Calu3 (cell line): ENCODE results near the gene CCDC158. TPM values are rescaled to one million over a fixed set of nuclear protein-coding genes. Genes with fewer than 3 reads are reported as not detected.

Source experiments
- BruUV-seq: library from RNA; stranded (reverse); fragments of 400-500 nt; replicated peaks from 2 replicates; lab custom pipeline; 2021; lab: Mats Ljungman, UMichigan
- CTCF ChIA-PET: fragments of 300-600 bp; sonication (Branson Sonifier 250); formaldehyde crosslinking; loops from one replicate; lab custom pipeline; 2022; ENCODE audit warnings: antibody characterized with exemption; lab: Charles Lee
- DNase-seq: peaks from one replicate; pipeline ENCODE4 v3.0.0; 2022
- H3K27ac Mint-ChIP-seq: one replicate; pipeline ENCODE4 v1.8.0; 2022; ENCODE audit warnings: mixed read lengths; ENCODE audit not compliant: unreplicated experiment
- H3K27me3 Mint-ChIP-seq: one replicate; pipeline ENCODE4 v1.8.0; 2022; ENCODE audit warnings: mixed read lengths; ENCODE audit not compliant: unreplicated experiment
- H3K36me3 Mint-ChIP-seq: one replicate; pipeline ENCODE4 v1.8.0; 2022; ENCODE audit warnings: mild to moderate bottlenecking, moderate library complexity, mixed read lengths; ENCODE audit not compliant: insufficient read depth, unreplicated experiment
- H3K4me1 Mint-ChIP-seq: one replicate; pipeline ENCODE4 v1.8.0; 2022; ENCODE audit warnings: mild to moderate bottlenecking, low read depth, mixed read lengths; ENCODE audit not compliant: unreplicated experiment
- H3K4me3 Mint-ChIP-seq: one replicate; pipeline ENCODE4 v1.8.0; 2022; ENCODE audit warnings: mild to moderate bottlenecking, low read depth, moderate library complexity, mixed read lengths; ENCODE audit not compliant: unreplicated experiment
- H3K9me3 Mint-ChIP-seq: one replicate; pipeline ENCODE4 v1.8.0; 2022; ENCODE audit warnings: low read depth, mixed read lengths; ENCODE audit not compliant: unreplicated experiment
- CTCF ChIP-seq: fragments of 200-600 bp; IDR thresholded peaks from one replicate; pipeline ENCODE4 v1.8.0; 2022; ENCODE audit warnings: antibody characterized with exemption; ENCODE audit not compliant: unreplicated experiment
- intact Hi-C: fragments of 100-400 bp; cut with micrococcal nuclease; formaldehyde crosslinking; loops from one replicate; pipeline ENCODE4 v1.10.0; 2022; ENCODE audit not compliant: unreplicated experiment
- total RNA-seq: library from RNA; stranded (reverse); gene quantifications from 2 replicates; pipeline ENCODE4 v1.2.3, GENCODE V29; 2022

The CCDC158 gene
- total RNA-seq, 1 experiment from 2014 or later, result not detected

- H3K4me1 Mint-ChIP-seq, result peaks cover 12% of the 10 kb centered on the region
- CTCF ChIA-PET, result no interaction called here
- no peaks in the 10 kb centered on the region for H3K27me3 Mint-ChIP-seq
- DNase-seq, result no peak
- H3K9me3 Mint-ChIP-seq, result no peaks in the 10 kb centered on the region
- H3K27ac Mint-ChIP-seq, result no peak overlapping the region
- intact Hi-C loops, result no loop called here
- TF ChIP-seq CTCF, result no peak
- no peak overlapping the region for H3K4me3 Mint-ChIP-seq
- H3K36me3 Mint-ChIP-seq, result no peaks in the 10 kb centered on the region
- BruUV-seq, result no TSS peak
These were observed 144.1 kb downstream of the CCDC158 start for GRCh38 chr4:76276813-76277212.

- peaks cover 12% of the 10 kb centered on the region for H3K4me1 Mint-ChIP-seq
- H3K9me3 Mint-ChIP-seq, result no peaks in the 10 kb centered on the region
- DNase-seq, result no peak
- no peaks in the 10 kb centered on the region for H3K36me3 Mint-ChIP-seq
- no peak overlapping the region for H3K4me3 Mint-ChIP-seq
- no peak for TF ChIP-seq CTCF
- intact Hi-C loops, result no loop called here
- H3K27me3 Mint-ChIP-seq, result no peaks in the 10 kb centered on the region
- H3K27ac Mint-ChIP-seq, result no peak overlapping the region
- BruUV-seq, result no TSS peak
- CTCF ChIA-PET, result interaction anchor here (0.6 kb wide), 1 partner anchor 38 kb away, joined by 3 read pairs; no protein-coding TSS in a partner anchor
These were observed 145.3 kb downstream of the CCDC158 start for GRCh38 chr4:76275486-76276124.

DNA sequence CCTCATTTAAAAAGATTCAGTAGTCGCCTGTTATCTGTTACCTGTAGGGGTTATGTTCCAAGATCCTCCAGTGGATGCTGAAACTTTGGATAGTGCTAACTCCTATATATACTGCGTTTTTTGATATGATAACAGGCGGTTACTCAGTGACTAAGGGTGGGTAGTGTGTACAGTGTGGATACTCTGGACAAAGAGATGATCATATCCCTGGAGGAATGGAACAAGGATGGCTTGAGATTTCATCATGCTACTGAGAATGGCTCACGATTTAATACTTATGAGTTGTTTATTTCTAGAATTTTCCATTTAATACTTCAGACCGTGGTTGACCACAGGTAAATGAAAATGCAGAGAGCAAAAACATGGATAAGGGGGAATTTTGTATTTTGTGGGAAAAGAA lies 147.9 kb downstream of the CCDC158 start:
- TF ChIP-seq CTCF, result no peak
- no peak overlapping the region for H3K4me3 Mint-ChIP-seq
- peaks cover 12% of the 10 kb centered on the region for H3K4me1 Mint-ChIP-seq
- no peak for DNase-seq
- CTCF ChIA-PET, result no interaction called here
- no peaks in the 10 kb centered on the region for H3K27me3 Mint-ChIP-seq
- H3K27ac Mint-ChIP-seq, result no peak overlapping the region
- BruUV-seq, result no TSS peak
- no peaks in the 10 kb centered on the region for H3K36me3 Mint-ChIP-seq
- H3K9me3 Mint-ChIP-seq, result no peaks in the 10 kb centered on the region
- intact Hi-C loops, result no loop called here

- CTCF ChIA-PET, result no interaction called here
These were observed 148.4 kb downstream of the CCDC158 start for GRCh38 chr4:76272582-76272981.

More at GRCh38 chr4:76272582-76272981, 148.4 kb downstream of the CCDC158 start:
- BruUV-seq, result no TSS peak
- DNase-seq, result no peak
- Mint-ChIP-seq H3K36me3 (no peaks in the 10 kb centered on the region), H3K4me1 (peaks cover 12% of the 10 kb centered on the region), H3K4me3 (no peak overlapping the region), H3K9me3 (no peaks in the 10 kb centered on the region), H3K27ac (no peak overlapping the region), H3K27me3 (no peaks in the 10 kb centered on the region)
- intact Hi-C loops, result no loop called here
- no peak for TF ChIP-seq CTCF
